HG03457 (cell line): Measurements from ENCODE around the gene ELANE.
"Not testable (repeated sequence)": the region's sequence is repeated elsewhere in the genome, so short reads cannot be mapped to it uniquely, and the experiment has no call there.

Experiments
- ATAC-seq: cut with Tn5 transposase; IDR thresholded peaks from one replicate; pipeline ENCODE4 v1.9.1; 2021; ENCODE audit warnings: moderate number of reproducible peaks; ENCODE audit not compliant: unreplicated experiment

The ELANE gene

DNA sequence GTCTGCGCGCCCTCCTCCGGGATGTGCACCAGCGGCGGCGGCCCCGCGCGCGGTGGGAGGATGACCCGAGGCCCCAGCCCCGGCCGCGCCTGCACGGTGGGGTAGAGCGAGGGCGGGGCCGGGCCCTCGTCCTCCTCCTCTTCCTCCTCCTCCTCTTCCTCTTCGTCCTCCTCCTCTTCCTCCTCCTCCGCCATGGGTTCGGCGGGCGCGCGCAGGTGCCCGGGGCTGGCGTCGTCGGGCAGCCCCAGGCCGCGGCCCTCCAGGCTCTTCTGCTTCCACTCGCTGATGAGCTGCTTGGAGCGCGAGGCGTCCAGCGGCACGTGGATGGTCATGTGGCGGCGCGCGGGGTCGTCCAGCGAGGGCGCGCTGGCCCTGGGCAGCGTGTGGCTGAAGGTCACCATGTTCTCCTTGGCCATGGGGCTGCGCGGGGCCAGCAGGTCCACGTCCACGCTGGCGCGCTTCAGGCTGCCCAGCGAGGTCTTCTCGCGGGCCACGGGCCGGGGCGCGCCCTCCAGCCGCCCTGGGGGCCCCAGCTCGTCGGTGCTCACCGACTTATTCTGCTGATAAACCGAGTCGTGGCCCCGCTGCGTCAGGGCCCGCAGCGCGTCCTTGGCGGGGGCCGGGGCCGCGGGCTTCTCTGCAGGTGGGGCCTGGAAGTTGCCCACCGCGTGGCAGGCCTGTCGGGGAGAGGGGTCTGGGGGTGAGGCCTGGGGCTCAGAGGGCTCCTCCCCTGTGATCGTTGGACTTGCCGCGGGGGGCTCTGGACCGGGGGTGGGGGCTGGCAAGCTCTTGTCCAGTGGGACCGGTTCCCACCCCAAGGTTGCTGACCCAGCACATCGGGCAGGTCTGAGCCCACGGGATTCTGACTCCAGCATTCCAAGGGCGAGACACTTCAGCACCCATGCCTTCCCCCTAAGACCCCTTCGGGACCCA is 38.6 kb upstream of the ELANE start:
- no peak for ATAC-seq

DNA sequence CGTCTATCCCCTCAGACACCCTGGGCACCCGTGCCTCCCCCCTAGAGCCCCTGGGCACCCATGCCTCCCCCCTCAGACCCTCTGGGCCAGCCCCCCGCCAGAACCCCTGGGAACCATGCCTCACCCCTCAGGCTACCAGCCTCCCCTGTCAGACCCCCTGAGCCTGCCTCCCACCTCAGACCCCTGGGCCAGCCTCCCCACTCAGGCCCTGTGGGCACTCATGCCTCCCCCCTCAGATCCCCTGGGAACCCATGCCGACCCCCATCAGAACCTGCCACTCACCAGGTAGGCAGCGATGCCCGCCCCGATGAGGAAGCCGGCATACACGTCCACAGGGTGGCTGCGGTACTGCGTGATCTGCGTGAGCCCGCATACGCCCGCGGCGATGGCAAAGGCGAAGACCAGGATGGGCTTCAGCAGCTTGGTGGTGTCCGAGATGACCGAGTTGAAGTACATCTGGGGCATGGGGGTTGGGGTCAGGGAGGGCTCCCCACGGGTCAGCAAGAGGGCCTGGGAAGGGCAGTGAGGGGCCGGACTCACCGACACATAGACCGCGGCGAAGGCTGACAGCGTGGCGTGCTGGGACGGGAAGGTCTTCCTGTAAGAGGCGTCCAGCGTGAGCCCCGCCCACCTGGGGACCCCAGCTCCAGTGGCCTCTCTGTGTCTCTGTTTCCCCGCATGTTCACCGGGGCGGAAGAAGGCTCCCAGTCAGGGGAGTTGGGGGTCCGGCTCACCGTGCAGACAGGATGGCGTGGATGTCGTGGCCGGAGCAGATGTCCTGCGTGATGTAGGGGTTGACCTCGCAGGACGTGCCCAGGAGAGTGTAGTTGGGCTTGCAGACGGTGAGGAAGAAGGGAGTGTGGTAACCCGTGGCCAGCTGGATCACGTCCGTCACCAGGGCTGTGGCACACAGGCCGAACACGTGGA is 37.7 kb upstream of the ELANE start:
- no peak for ATAC-seq

DNA sequence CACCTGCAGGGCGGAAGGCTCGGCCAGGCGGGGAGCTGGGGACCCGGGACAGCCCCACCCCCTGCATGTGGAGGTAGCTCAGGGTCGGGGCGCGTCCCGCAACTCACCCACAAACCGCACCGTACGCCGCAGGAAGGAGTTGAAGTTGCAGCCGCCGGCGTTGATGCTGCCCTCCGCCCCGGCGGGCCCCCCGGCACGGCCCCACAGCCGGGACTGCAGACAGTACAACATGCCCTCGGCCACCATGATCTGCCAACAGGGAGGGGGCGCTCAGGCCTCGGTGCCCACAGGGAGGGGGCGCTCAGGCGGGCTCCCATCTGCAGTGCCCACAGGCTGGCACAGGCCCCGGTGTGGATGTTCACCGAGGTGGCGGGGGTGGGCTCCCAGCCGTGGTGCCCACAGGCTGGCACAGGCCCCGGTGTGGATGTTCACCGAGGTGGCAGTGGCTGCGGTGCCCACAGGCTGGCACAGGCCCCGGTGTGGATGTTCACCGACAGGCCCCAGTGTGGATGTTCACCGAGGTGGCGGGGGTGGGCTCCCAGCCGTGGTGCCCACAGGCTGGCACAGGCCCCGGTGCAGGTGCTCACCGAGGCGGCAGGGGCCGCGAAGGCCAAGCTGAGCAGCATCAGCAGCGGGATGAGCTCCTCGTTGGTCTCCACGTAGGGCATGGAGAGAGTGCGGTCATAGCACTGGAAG is 36.9 kb upstream of the ELANE start:
- ATAC-seq, result no peak

DNA sequence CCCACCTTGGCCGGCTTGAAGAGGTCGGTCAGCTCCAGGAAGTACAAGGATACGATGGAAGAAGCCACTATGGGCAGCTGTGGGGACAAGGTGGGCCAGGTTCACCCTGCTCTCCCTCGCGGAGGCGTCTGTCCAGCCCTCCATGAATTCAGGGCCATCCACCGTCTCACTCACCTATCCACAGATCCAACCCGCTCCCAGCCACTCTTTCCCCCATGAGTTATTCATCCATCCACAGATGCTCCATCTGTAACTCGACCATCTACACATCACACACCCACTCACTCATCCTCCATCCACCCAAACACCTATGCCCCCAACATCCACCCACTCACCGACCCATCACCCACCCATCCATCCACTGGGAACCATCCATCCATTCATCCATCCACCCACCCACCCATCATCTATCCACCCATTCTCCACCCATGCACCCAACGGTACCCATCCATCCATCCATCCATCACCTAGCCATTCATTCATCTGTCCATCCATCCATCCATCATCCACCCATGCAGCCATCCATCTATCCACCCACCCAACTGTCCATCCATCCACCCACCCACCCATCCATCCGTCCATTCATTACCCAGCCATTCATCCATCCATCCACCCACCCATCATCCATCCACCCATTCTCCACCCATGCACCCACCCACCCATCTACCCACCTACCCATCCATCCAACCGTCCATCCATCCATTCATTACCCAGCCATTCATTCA is 36.2 kb upstream of the ELANE start:
- ATAC-seq, result no peak

DNA sequence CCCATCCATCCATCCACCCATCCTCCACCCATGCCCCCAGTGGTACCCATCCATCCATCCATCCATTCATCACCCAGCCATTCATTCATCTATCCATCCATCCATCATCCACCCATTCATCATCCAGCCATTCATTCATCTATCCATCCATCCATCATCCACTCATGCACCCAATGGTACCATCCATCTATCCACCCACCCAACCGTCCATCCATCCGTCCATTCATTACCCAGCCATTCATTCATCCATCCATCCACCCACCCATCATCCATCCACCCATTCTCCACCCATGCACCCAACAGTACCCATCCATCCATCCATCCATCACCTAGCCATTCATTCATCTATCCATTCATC is 35.6 kb upstream of the ELANE start:
- ATAC-seq, result no peak

- ATAC-seq, result not testable (repeated sequence)
These were observed 31.9 kb upstream of the ELANE start for GRCh38 chr19:820212-820611.

DNA sequence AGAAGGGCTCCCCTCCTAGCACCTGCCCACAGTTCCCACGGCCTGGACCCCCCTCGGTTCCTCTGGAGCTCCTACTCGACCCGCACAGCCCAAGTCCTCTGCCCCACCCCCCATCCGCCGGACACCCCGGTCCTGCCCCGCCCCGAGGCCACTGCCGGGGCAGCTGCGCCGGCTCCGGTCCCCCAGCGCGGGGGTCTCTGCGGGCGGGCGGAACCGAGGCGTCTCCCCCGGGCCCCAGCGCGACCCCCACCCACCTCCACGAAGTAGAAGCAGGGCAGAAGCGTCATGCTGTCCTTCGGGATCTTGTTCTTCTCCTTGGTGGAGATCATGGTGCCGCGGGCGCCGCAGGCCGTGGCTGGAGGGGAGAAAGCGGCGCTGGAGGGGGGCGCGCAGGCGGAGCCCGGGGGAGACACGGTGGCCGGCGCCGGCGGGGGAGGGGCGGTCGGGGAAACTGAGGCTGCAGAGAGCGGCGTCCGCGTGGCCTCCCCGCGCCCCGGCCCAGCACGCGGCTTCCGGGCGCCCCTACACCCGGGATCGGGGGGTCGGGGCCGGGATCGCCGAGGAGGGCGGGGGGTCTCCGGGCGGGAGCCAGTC is 30.8 kb upstream of the ELANE start:
- no peak for ATAC-seq

GRCh38 chr19:821825-822503 is 30.1 kb upstream of the ELANE start, which contains the start of gene PLPPR3:
PLPPR3 (minus strand) TSS chr19:821955; CDS start chr19:821559, 396 bp downstream.
- ATAC-seq, result no peak

GRCh38 chr19:823565-824121 is 28.5 kb upstream of the ELANE start:
- no peak for ATAC-seq

- no peak for ATAC-seq
These were observed 27.2 kb upstream of the ELANE start for GRCh38 chr19:824885-825284.

DNA sequence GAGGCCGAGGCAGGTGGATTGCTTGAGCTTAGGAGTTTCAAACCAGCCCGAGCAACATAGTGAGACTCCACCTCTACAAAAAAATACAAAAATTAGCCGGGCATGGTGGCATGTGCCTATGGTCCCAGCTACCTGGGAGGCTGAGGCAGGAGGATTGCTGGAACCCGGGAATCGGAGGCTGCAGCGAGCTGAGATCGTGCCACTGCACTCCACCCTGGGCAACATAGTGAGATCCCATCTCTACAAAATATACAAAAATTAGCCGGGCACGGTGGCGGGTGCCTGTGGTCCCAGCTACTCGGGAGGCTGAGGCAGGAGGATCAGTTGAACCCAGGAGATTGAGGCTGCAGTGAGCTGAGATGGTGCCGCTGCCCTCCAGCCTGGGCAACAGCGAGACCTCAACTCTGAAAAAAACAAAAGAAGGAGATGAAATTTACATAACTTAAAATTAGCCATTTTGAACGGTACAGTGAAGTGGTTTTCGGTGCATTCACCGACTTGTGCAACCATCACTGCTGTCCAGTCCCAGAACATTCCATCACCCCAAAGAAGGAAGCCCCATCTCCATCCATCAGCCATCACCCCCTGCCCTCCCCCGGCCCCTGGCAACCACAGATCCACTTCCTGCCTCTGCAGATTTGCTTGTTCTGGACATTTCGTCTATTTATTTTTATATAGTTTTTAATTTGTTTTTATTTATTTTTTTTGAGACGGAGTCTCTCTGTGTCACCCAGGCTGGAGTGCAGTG is 26.0 kb upstream of the ELANE start:
- ATAC-seq, result no peak

DNA sequence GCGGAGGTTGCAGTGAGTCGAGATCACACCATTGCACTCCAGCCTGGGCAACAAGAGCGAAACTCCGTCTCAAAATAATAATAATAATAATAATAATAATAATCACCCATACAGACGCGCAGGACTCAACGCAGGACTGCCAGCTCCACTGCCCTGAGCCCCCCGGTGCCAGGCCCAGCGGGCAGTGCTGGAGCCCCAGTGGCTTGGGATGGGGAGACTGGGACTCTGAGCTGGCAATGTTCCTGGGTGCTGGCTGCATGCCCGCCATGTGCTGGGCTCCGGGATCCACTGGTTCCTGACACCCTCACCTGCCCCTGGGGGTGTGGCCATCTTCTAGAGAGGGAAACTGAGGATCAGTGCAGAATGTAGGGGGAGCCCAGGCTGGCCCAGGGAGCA is 24.8 kb upstream of the ELANE start:
- ATAC-seq, result no peak

DNA sequence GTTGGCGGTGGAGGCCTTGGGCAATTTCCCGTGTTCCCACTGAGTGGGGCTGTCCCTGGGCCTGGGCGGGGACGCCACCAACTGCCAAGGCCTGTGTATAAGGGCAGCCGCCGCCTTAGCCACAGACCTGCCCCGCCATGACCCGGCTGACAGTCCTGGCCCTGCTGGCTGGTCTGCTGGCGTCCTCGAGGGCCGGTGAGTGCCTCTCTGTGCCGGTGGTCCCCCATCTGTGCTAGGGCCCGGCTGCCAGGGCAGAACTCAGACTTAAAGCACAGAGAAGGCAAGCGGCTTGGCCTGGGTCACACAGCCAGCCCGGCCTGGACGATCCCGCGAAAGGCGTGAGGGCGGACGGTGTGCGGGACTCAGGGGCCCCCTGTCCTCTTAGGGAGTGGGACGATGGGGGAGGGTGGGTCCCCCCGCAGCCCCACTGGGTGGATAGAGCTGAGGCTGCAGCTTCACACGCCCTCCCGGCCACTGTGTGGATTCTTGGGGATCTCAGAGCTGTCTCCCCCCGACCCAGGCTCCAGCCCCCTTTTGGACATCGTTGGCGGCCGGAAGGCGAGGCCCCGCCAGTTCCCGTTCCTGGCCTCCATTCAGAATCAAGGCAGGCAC is 24.3 kb upstream of the ELANE start, which contains the start of gene AZU1:
Gene AZU1, plus strand, starts transcription at position 128 of the 612 bp plus-strand sequence. Its CDS starts 10 bp downstream, at position 138.
- ATAC-seq, result no peak

DNA sequence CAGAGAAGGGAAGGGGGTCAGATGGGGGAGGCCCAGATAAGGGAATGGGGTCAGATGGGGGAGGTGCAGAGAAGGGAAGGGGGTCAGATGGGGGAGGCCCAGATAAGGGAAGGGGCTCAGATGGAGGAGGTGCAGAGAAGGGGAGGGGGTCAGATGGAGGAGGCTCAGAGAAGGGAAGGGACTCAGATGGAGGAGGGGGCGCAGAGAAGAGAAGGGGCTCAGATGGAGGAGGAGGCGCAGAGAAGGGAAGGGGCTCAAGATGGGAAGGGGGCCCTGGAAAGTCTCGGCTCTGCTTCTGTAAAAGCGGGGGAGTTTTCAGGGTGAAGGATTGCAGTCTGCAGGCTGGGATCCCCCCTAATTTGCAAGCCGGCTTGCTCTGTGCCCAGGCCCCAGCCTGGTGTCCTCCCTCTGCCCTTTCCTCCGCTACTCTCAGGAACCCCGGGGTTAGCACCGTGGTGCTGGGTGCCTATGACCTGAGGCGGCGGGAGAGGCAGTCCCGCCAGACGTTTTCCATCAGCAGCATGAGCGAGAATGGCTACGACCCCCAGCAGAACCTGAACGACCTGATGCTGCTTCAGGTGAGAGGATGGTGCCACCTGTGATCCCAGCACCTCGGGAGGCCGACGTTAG is 22.9 kb upstream of the ELANE start:
- ATAC-seq, result no peak

GRCh38 chr19:831407-832369 is 20.4 kb upstream of the ELANE start:
- no peak for ATAC-seq

DNA sequence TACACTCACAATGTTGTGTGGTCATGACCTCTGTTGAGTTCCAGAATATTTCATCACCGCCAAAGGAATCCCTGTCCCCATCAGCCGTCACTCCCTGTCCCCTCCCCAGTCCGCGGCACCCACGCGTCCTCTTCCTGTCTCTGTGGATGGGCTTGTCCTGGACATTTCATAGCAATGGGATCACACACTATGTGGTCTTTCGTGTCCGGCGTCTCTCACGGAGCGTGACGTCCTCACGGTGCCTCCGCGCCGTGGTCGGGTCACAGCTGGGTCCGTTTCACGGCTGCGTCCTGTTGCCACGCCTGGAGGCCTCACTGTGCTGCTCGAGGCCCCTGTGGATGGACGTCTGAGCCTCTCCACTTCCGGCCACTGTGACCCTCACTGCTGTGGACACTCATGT is 17.9 kb upstream of the ELANE start:
- no peak for ATAC-seq
